Measurements from ENCODE around the gene PALLD. TPM values are rescaled to one million over a fixed set of nuclear protein-coding genes. Genes with fewer than 3 reads are reported as not detected.

Gene PALLD
- total RNA-seq, 2 donors from 2014 or later, result 72.1 to 195 TPM

GRCh38 chr4:168892475-168892874 lies 395.6 kb downstream of the PALLD start:
- no peaks in the 10 kb centered on the region for H3K9me3 ChIP-seq
- no peak overlapping the region for H3K9ac ChIP-seq (ENCODE audit: low read depth in 2 of 2, low read length in 2 of 2)
- H3K27me3 ChIP-seq, result no peaks in the 10 kb centered on the region
- DNase-seq, result no peak
- intact Hi-C loops (cut with DNase I), result no loop called here
- H3K27ac ChIP-seq, result no peak overlapping the region
- H3K36me3 ChIP-seq, result no peaks in the 10 kb centered on the region
- H3K4me1 ChIP-seq, result no peaks in the 10 kb centered on the region
- TF ChIP-seq CTCF (IDR thresholded peaks at IDR 0.05), result no peak
- H3K4me3 ChIP-seq, result no peak overlapping the region

DNA sequence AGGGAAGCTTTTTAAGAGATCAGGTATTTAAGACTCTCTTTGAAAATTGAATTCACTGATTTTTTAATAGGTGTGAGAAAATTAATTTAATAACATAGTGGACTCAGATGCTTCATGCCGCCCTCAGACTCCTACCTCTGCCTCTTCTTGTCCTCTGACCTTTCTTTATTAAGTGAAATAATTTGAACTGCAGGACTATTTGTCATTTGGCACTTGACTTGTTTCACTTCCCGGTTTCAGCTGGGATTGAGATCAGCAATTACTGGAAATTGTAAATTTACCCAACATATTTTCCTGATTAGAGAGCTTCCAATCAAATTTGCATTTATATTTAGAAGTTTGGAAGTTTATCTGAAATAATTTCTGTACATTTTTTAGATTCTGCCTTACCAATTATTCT lies 396.4 kb downstream of the PALLD start:
- no peak for DNase-seq
- Histone ChIP-seq H3K4me3 (no peak overlapping the region), H3K9ac (ENCODE audit: low read depth in 2 of 2, low read length in 2 of 2) (no peak overlapping the region), H3K9me3 (no peaks in the 10 kb centered on the region), H3K27ac (no peak overlapping the region), H3K27me3 (no peaks in the 10 kb centered on the region), H3K36me3 (peaks cover under 1% of the 10 kb centered on the region), H3K4me1 (no peaks in the 10 kb centered on the region)
- TF ChIP-seq CTCF (IDR thresholded peaks at IDR 0.05), result no peak
- intact Hi-C loops (cut with DNase I), result no loop called here

- no peak overlapping the region for H3K27ac ChIP-seq
- DNase-seq, result no peak
- intact Hi-C loops (cut with DNase I), result no loop called here
- H3K4me1 ChIP-seq, result no peaks in the 10 kb centered on the region
- no peak overlapping the region for H3K4me3 ChIP-seq
- H3K9ac ChIP-seq (ENCODE audit: low read depth in 2 of 2, low read length in 2 of 2), result no peak overlapping the region
- peaks cover 7% of the 10 kb centered on the region for H3K36me3 ChIP-seq
- TF ChIP-seq CTCF (IDR thresholded peaks at IDR 0.05), result no peak
- no peaks in the 10 kb centered on the region for H3K27me3 ChIP-seq
- H3K9me3 ChIP-seq, result no peaks in the 10 kb centered on the region
These were observed 397.0 kb downstream of the PALLD start for GRCh38 chr4:168893807-168894206.

DNA sequence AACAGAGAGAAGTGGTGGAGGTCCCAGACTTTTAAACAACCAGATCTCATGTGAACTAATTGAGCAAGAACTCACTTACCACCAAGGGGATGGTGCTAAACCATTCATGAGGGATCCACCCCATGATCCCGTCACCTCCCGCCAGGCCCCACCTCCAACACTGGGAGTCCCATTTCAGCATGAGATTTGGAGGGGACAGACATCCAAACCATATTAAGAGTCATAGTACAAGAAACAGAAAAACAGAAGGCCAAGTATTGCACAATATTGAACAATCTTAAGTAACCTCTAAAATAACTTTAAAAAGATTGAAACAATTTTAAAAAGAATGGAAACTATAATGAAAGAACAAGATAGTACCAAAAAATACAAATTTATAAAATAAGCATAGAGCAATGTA lies 403.2 kb downstream of the PALLD start:
- Histone ChIP-seq H3K9me3 (no peaks in the 10 kb centered on the region), H3K4me1 (no peaks in the 10 kb centered on the region), H3K9ac (ENCODE audit: low read depth in 2 of 2, low read length in 2 of 2) (no peak overlapping the region), H3K4me3 (no peak overlapping the region), H3K27me3 (no peaks in the 10 kb centered on the region), H3K36me3 (peaks cover 8% of the 10 kb centered on the region), H3K27ac (no peak overlapping the region)
- TF ChIP-seq CTCF (IDR thresholded peaks at IDR 0.05), result no peak
- no peak for DNase-seq
- intact Hi-C loops (cut with DNase I), result no loop called here

DNA sequence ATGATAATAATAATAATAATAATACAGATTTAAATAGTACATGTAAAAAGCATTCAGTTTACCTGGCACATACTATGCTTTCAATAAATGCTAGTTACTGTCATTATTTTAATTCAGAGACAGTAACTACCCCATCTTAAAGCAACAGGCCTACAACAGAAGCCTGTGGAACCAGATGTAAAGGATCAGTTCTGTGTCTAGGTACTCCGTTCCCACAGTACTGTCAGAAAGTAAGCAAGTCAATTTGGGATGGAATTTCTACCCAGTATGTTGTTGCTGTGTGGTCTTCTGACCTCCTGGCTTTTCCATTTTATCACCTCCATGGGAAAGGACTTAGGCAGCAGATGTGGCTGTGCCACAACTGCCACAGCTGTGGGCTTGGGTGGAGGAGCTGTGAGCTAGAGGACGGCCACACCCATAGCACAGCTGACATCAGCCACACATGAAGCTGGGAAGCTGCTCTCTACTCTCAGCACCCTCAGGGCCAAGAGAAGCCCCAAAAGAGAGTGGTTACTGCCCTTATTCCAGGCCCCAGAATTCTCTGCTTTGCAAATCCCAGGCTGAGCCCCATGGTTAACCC lies 410.4 kb downstream of the PALLD start:
- Histone ChIP-seq H3K4me3 (no peak overlapping the region), H3K9me3 (no peaks in the 10 kb centered on the region), H3K4me1 (no peaks in the 10 kb centered on the region), H3K27me3 (no peaks in the 10 kb centered on the region), H3K36me3 (peaks cover 5% of the 10 kb centered on the region), H3K27ac (no peak overlapping the region), H3K9ac (ENCODE audit: low read depth in 2 of 2, low read length in 2 of 2) (no peak overlapping the region)
- DNase-seq, result no peak
- TF ChIP-seq CTCF (IDR thresholded peaks at IDR 0.05), result no peak
- intact Hi-C loops (cut with DNase I), result no loop called here

Data from colonic mucosa (tissue), 4 donors.